Neuronal stem cell (in vitro differentiated cells): ENCODE data around the gene NAGPA.
A peak's percentile ranks its signal among the peaks of the same experiment; 100 is the strongest.

Experiments used
- DNase-seq: peaks from one replicate; pipeline ENCODE4 v3.0.0-alpha.2; 2013; ENCODE audit warnings: low spot score
- H2AFZ ChIP-seq: one replicate; pipeline ENCODE4 v1.6.1; 2013; ENCODE audit warnings: mild to moderate bottlenecking, low read length, inconsistent platforms
- H2AK5ac ChIP-seq: 2 replicates; pipeline ENCODE4 v1.6.1; 2013; ENCODE audit warnings: low read depth, mild to moderate bottlenecking, inconsistent platforms, low read length, moderate library complexity, mixed read lengths
- H2BK120ac ChIP-seq: 2 replicates; pipeline ENCODE4 v1.6.1; 2013; ENCODE audit warnings: low read depth, mild to moderate bottlenecking, inconsistent platforms, low read length, moderate library complexity, mixed read lengths
- H2BK12ac ChIP-seq: one replicate; pipeline ENCODE4 v1.6.1; 2013; ENCODE audit warnings: low read length, inconsistent platforms
- H2BK15ac ChIP-seq: 2 replicates; pipeline ENCODE4 v1.6.1; 2013; ENCODE audit warnings: mild to moderate bottlenecking, low read length, inconsistent platforms, mixed read lengths
- H2BK5ac ChIP-seq: one replicate; pipeline ENCODE4 v1.6.1; 2013; ENCODE audit warnings: inconsistent platforms, mild to moderate bottlenecking, low read length, moderate library complexity
- H3K14ac ChIP-seq: one replicate; pipeline ENCODE4 v1.6.1; 2013; ENCODE audit warnings: low read length, inconsistent platforms
- H3K18ac ChIP-seq: 2 replicates; pipeline ENCODE4 v1.6.1; 2013; ENCODE audit warnings: low read length, inconsistent platforms
- H3K23ac ChIP-seq: 2 replicates; pipeline ENCODE4 v1.6.1; 2013; ENCODE audit warnings: low read depth, mild to moderate bottlenecking, mixed read lengths, low read length, inconsistent platforms; ENCODE audit not compliant: poor library complexity
- H3K27ac ChIP-seq: replicated peaks from 3 replicates; pipeline ENCODE4 v1.5.1; 2013; ENCODE audit warnings: low read length, inconsistent platforms
- H3K27me3 ChIP-seq, 3 experiments: 2 replicates each; pipeline ENCODE4 v1.6.1; 2013; ENCODE audit warnings: low read length in 3 of 3, mild to moderate bottlenecking in 2 of 3, inconsistent platforms in 1 of 3, low read depth in 1 of 3, mixed read lengths in 1 of 3, moderate library complexity in 1 of 3; ENCODE audit not compliant: control insufficient read depth in 3 of 3, insufficient read depth in 3 of 3
- H3K36me3 ChIP-seq, 2 donors: replicated peaks in 1 of 2; 2 replicates each; pipeline ENCODE4 v1.6.1; 2013; ENCODE audit warnings: low read length in 2 of 2; ENCODE audit not compliant: control insufficient read depth in 2 of 2, insufficient read depth in 2 of 2
- H3K4ac ChIP-seq: 2 replicates; pipeline ENCODE4 v1.6.1; 2013; ENCODE audit warnings: inconsistent platforms, mild to moderate bottlenecking, low read length, moderate library complexity
- H3K4me1 ChIP-seq, 2 donors: 1 replicate in 1 of 2; 2 replicates in 1 of 2; pipeline ENCODE4 v1.6.1; 2013; ENCODE audit warnings: low read length in 2 of 2, low read depth in 1 of 2; ENCODE audit not compliant: control insufficient read depth in 2 of 2, insufficient read depth in 1 of 2
- H3K4me2 ChIP-seq: one replicate; pipeline ENCODE4 v1.6.1; 2013; ENCODE audit warnings: mild to moderate bottlenecking, low read length, inconsistent platforms; ENCODE audit not compliant: insufficient read depth, poor library complexity, severe bottlenecking
- H3K4me3 ChIP-seq, 2 donors: 2 replicates each; pipeline ENCODE4 v1.5.1; 2013; ENCODE audit warnings: low read length in 2 of 2, mild to moderate bottlenecking in 2 of 2, inconsistent platforms in 1 of 2, moderate library complexity in 1 of 2
- H3K79me1 ChIP-seq: one replicate; pipeline ENCODE4 v1.6.1; 2013; ENCODE audit warnings: low read depth, mild to moderate bottlenecking, inconsistent platforms, low read length, moderate library complexity
- H3K9ac ChIP-seq: one replicate; pipeline ENCODE4 v1.6.1; 2013; ENCODE audit warnings: mild to moderate bottlenecking, low read depth, low read length, inconsistent platforms; ENCODE audit not compliant: poor library complexity
- H3K9me3 ChIP-seq, 2 donors: replicated peaks in 1 of 2; 2 replicates each; pipeline versions ENCODE3 to v1.6.1; 2013; ENCODE audit warnings: low read length in 2 of 2, mild to moderate bottlenecking in 2 of 2, inconsistent platforms in 1 of 2, low read depth in 1 of 2, mixed read lengths in 1 of 2, moderate library complexity in 1 of 2; ENCODE audit not compliant: control insufficient read depth in 2 of 2, insufficient read depth in 1 of 2
- H4K8ac ChIP-seq: one replicate; pipeline ENCODE4 v1.6.1; 2013; ENCODE audit warnings: low read depth, mild to moderate bottlenecking, inconsistent platforms, low read length, moderate library complexity
- H4K91ac ChIP-seq: one replicate; pipeline ENCODE4 v1.6.1; 2013; ENCODE audit warnings: low read length, low read depth, mild to moderate bottlenecking, inconsistent platforms; ENCODE audit not compliant: poor library complexity
- WGBS, 2 donors: extraction: QIAGEN DNeasy Blood & Tissue Kit; methylation state at CpG; one replicate each; pipeline ENCODE4 v1.1.7; 2013; ENCODE audit warnings: missing lambda C conversion rate in 2 of 2, mixed read lengths in 1 of 2; ENCODE audit not compliant: insufficient read length in 2 of 2, insufficient replicate concordance in 1 of 2; ENCODE audit errors: extremely low coverage in 2 of 2; 5-methylcytosine and 5-hydroxymethylcytosine counted together

Gene NAGPA

DNA sequence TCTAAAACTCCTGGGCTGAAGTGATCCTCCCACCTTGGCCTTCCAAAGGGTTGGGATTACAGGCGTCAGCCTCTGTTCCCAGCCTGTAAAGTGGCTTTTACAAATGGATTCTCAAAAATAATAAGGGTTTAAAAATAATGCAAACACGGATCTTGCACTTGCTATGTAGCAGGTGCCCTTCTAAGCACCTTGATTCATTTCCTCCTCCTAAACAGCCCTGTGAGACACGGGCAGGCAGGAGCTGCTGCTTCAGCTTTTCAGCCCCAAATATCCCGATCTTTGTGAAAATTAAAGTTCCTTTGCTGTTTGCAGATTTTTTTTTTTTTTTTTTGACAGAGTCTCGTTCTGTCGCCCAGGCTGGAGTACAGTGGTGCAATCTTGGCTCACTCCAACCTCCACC lies 31.7 kb downstream of the NAGPA start:
- H3K9me3 ChIP-seq: no peaks in the 10 kb centered on the region
- H3K36me3 ChIP-seq: no peaks in the 10 kb centered on the region
- no peak overlapping the region for H4K91ac ChIP-seq
- H2AFZ ChIP-seq: no peak overlapping the region
- DNase-seq: no peak
- H2BK12ac ChIP-seq: no peak overlapping the region
- H3K4me3 ChIP-seq: no peak overlapping the region
- no peak overlapping the region for H2BK120ac ChIP-seq
- H3K4me2 ChIP-seq: no peak overlapping the region
- no peak overlapping the region for H3K14ac ChIP-seq
- no peak overlapping the region for H2AK5ac ChIP-seq
- H3K9ac ChIP-seq: no peak overlapping the region
- H3K27ac ChIP-seq: no peak overlapping the region
- peaks cover 0 to 4% (median 0%) of the 10 kb centered on the region in 3 experiments for H3K27me3 ChIP-seq
- no peaks in the 10 kb centered on the region for H3K79me1 ChIP-seq
- H3K4me1 ChIP-seq: no peaks in the 10 kb centered on the region
- no peak overlapping the region for H2BK5ac ChIP-seq
- H3K18ac ChIP-seq: no peak overlapping the region
- no CpG with 5 or more reads among the region's 6 CpGs for WGBS, 2 donors
- no peak overlapping the region for H4K8ac ChIP-seq
- H3K4ac ChIP-seq: no peak overlapping the region
- H2BK15ac ChIP-seq: no peak overlapping the region
- no peak overlapping the region for H3K23ac ChIP-seq

DNA sequence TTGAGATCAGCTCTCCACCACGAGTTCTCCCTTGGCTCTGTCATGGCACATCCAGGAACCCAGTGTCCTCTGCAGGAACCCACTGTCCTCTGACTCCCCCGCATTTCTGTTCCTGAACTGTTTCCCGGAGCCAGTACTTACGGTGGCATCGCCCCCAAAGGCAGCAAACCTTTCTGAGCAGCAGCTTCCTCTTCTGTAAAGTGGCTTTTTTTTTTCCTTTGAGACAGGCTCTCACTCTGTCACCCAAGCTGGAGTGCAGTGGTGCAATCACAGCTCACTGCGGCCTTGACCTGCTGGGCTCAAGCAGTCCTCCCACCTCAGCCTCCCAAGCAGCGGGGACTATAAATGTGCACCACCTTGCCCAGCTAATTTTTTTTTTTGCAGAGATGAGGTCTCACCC lies 32.2 kb downstream of the NAGPA start:
- Histone ChIP-seq H3K27me3 (peaks cover 0 to 4% (median 0%) of the 10 kb centered on the region in 3 experiments), H4K8ac (no peak overlapping the region), H2BK120ac (no peak overlapping the region), H3K9ac (no peak overlapping the region), H3K23ac (no peak overlapping the region), H3K79me1 (no peaks in the 10 kb centered on the region), H3K9me3 (no peaks in the 10 kb centered on the region), H2BK15ac (no peak overlapping the region), H3K4me3 (no peak overlapping the region), H2BK12ac (no peak overlapping the region), H4K91ac (no peak overlapping the region), H3K18ac (no peak overlapping the region), H2BK5ac (no peak overlapping the region), H3K4ac (no peak overlapping the region), H3K14ac (no peak overlapping the region), H2AFZ (no peak overlapping the region), H3K4me1 (no peaks in the 10 kb centered on the region), H2AK5ac (no peak overlapping the region), H3K27ac (no peak overlapping the region), H3K36me3 (no peaks in the 10 kb centered on the region), H3K4me2 (no peak overlapping the region)
- no peak for DNase-seq
- no CpG with 5 or more reads among the region's 7 CpGs for WGBS, 2 donors

DNA sequence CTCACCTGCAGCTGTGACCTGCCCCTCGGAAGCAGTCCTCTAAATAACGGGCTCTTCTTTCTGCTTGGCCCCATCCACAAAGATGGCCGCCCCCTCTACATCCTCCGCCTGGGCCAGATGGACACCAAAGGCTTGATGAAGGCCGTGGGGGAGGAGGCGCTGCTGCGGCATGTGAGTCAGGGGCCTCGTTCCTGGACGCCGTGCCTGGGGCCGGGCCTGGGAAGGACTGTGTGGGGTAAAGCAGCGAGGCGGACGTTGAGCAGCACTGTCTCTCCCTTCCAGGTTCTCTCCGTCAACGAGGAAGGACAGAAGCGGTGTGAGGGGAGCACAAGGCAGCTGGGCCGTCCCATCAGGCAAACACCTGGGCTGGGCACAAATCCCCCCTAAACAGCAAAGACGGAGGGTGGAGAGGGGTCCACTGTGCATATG lies 33.1 kb downstream of the NAGPA start:
- Histone ChIP-seq H3K4me2 (no peak overlapping the region), H3K79me1 (no peaks in the 10 kb centered on the region), H3K4me3 (no peak overlapping the region), H3K14ac (peak overlapping the region; percentile 21), H3K27ac (no peak overlapping the region), H3K27me3 (peaks cover 0 to 4% (median 0%) of the 10 kb centered on the region in 3 experiments), H2AK5ac (peak overlapping the region; percentile 45), H2BK120ac (no peak overlapping the region), H2BK12ac (no peak overlapping the region), H4K8ac (no peak overlapping the region), H3K9ac (peak overlapping the region; percentile 60), H2BK15ac (no peak overlapping the region), H2BK5ac (no peak overlapping the region), H3K4me1 (no peaks in the 10 kb centered on the region), H3K23ac (peak overlapping the region; percentile 43), H3K9me3 (no peaks in the 10 kb centered on the region), H2AFZ (peak overlapping the region; percentile 68), H3K18ac (peak overlapping the region; percentile 58), H3K4ac (no peak overlapping the region), H4K91ac (no peak overlapping the region), H3K36me3 (no peaks in the 10 kb centered on the region)
- no peak for DNase-seq
- WGBS, 2 donors: no CpG with 5 or more reads among the region's 19 CpGs

DNA sequence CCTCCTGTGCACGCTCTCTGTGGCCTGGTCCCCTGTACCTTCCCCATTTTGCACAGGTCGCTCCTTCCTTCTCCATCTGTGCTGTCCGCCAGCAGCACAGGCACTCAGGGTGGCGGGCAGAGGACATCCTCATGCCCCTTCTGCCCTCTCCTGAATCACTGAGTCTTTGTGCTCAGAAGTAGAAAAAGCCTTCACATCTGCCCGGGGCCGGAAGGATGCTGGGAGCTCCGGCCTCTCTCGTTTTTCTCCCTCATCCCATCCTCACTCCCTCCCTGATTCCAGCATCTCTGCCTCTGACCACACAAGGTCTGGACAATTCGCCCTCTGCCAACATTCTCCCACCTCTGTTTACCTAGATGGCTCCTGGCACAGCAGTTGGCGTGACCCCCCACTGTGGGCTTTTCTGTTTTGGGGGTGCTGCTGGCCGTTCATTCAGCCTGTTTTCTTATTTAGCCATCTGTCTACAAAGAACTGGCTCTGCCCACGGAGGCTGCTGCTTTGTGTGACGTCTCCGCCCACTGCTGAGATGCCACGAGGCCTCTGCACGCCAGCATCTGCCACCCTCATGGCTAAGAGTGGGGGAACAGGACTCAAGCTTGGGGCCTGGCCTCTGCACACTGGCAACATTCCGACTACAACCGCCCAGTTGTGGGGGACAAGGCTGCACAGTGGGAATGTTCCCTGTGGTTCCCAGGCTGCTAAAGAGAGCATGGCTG lies 38.9 kb downstream of the NAGPA start:
- DNase-seq: no peak
- no peak overlapping the region for H3K27ac ChIP-seq

More for the DNA sequence above, 38.9 kb downstream of the NAGPA start:
- Histone ChIP-seq H2BK5ac (peak overlapping the region; percentile 53), H3K18ac (peak overlapping the region; percentile 90), H3K4me3 (no peak overlapping the region), H4K91ac (no peak overlapping the region), H2AK5ac (peak overlapping the region; percentile 83), H2BK15ac (peak overlapping the region; percentile 94), H3K27me3 (peaks cover 0 to 5% (median 0%) of the 10 kb centered on the region in 3 experiments), H3K79me1 (no peaks in the 10 kb centered on the region), H4K8ac (peak overlapping the region; percentile 56), H2BK120ac (no peak overlapping the region), H3K4ac (peak overlapping the region; percentile 76), H2BK12ac (peak overlapping the region; percentile 58), H3K4me1 (peaks cover 6 to 8% of the 10 kb centered on the region in 2 donors), H3K36me3 (no peaks in the 10 kb centered on the region), H3K9ac (peak overlapping the region; percentile 44), H3K9me3 (no peaks in the 10 kb centered on the region), H3K14ac (peak overlapping the region; percentile 56), H3K23ac (no peak overlapping the region), H3K4me2 (peak overlapping the region; percentile 14), H2AFZ (peak overlapping the region; percentile 78)
- WGBS, 2 donors: no CpG with 5 or more reads among the region's 18 CpGs
